Colonic mucosa (tissue), 4 donors: ENCODE data around the gene PRM2. TPM values are rescaled to one million over a fixed set of nuclear protein-coding genes. Genes with fewer than 3 reads are reported as not detected.
"Not testable (repeated sequence)": the region's sequence is repeated elsewhere in the genome, so short reads cannot be mapped to it uniquely, and the experiment has no call there.

ENCODE experiments used
- DNase-seq: peaks from one replicate; pipeline ENCODE4 v3.0.0-alpha.2; 2020
- H3K27ac ChIP-seq: fragments of 200-600 bp; one replicate; pipeline ENCODE4 v1.8.0; 2021
- H3K27me3 ChIP-seq: fragments of 200-600 bp; one replicate; pipeline ENCODE4 v1.8.0; 2021
- H3K36me3 ChIP-seq: fragments of 200-600 bp; one replicate; pipeline ENCODE4 v1.8.0; 2021
- H3K4me1 ChIP-seq: fragments of 200-600 bp; one replicate; pipeline ENCODE4 v1.8.0; 2021; ENCODE audit warnings: mild to moderate bottlenecking
- H3K4me3 ChIP-seq: fragments of 200-600 bp; one replicate; pipeline ENCODE4 v1.8.0; 2021
- H3K9ac ChIP-seq, 2 donors: one replicate each; pipeline ENCODE4 v1.7.0; 2013; ENCODE audit warnings: control low read depth in 2 of 2, low read depth in 2 of 2, low read length in 2 of 2
- H3K9me3 ChIP-seq: fragments of 200-600 bp; one replicate; pipeline ENCODE4 v1.8.0; 2021
- intact Hi-C: fragments of 100-400 bp; cut with DNase I; formaldehyde crosslinking; loops from one replicate; pipeline ENCODE4 v1.14.1; 2022
- total RNA-seq, 2 donors: library from RNA; stranded (reverse); fragmentation: NEBNext Ultra II Directional in 1 of 2; extraction: Animal tissue kit (Norgen Biotek cat#: 25700) in 1 of 2; gene quantifications; one replicate each; pipeline ENCODE4 v1.2.1, GENCODE V29; 2021
- TF ChIP-seq, protein P1 (sequence below): fragments of 200-600 bp; IDR thresholded peaks from one replicate; pipeline ENCODE4 v1.8.0; 2022; ENCODE audit warnings: antibody characterized with exemption, mild to moderate bottlenecking
- donor health status: healthy.
- donor health status: DM: no; HTN: no; CAD: no.
- donor health status: DM: no; HTN: no; CAD: no.

PRM2 gene
- total RNA-seq, 2 donors from 2014 or later, result not detected

DNA sequence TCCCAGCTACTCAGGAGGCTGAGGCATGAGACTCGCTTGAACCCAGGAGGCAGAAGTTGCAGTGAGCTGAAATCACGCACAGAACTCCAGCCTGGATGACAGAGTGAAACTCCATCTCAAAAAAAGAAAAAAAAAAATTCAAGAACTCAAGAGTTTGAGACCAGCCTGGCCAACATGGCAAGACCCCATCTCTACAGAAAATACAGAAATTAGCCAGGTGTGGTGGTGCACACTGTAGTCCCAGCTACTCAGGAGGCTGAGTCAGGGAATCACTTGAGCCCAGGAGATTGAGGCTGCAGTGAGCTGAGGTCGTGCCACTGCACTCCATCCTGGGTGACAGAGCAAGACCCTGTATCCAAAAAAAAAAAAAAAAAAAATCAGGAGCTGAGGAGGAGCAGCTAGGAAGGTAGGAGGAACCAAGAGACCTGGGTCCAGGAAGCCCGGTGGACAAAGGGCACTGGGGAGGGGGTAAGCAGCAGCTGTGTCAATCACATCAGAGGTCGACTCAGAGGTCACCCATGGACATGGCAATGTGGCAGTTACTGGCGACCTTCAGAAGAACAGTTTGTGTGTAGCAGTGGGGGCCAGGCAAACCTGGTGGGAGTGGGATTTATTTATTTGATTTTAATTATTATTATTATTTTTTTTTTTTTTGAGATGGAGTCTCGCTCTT is 15.9 kb upstream of the PRM2 start:
- no peak for DNase-seq
- Histone ChIP-seq H3K9ac (no peak overlapping the region), H3K27me3 (no peaks in the 10 kb centered on the region), H3K9me3 (no peaks in the 10 kb centered on the region), H3K36me3 (no peaks in the 10 kb centered on the region), H3K27ac (no peak overlapping the region), H3K4me1 (peaks cover 7% of the 10 kb centered on the region), H3K4me3 (no peak overlapping the region)
- intact Hi-C loops, result no loop called here
- TF ChIP-seq, protein P1, sequence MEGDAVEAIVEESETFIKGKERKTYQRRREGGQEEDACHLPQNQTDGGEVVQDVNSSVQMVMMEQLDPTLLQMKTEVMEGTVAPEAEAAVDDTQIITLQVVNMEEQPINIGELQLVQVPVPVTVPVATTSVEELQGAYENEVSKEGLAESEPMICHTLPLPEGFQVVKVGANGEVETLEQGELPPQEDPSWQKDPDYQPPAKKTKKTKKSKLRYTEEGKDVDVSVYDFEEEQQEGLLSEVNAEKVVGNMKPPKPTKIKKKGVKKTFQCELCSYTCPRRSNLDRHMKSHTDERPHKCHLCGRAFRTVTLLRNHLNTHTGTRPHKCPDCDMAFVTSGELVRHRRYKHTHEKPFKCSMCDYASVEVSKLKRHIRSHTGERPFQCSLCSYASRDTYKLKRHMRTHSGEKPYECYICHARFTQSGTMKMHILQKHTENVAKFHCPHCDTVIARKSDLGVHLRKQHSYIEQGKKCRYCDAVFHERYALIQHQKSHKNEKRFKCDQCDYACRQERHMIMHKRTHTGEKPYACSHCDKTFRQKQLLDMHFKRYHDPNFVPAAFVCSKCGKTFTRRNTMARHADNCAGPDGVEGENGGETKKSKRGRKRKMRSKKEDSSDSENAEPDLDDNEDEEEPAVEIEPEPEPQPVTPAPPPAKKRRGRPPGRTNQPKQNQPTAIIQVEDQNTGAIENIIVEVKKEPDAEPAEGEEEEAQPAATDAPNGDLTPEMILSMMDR, result no peak

DNA sequence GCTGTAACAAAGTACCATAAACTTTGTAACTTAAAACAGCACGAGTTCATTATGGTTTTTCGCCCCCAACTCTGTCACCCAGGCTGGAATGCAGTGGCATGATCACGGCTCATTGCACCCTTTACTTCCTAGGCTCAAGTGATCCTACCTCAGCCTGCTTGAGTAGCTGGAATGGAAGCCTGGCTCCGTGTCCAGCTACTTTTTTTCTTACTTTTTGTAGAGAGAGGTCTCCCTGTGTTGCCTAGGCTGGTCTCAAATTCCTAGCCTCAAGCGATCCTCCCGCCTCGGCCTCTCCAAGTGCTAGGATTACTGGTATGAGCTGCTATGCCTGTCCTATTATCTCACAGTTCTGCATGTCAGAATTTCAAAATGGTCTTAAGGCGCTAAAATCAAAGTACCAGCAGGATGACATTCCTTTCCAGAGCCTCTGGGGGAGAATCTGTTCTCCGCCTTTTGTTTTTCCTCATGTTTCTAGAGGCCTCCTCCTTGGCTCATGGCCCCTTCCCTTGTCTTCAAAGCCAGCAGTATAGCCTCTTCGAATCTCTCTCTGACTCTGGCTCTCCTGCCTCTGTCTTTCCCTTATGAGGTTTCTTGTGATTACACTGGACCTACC is 14.9 kb upstream of the PRM2 start:
- no peaks in the 10 kb centered on the region for H3K27me3 ChIP-seq
- no peak for DNase-seq
- no peak overlapping the region for H3K27ac ChIP-seq
- H3K4me1 ChIP-seq, result no peaks in the 10 kb centered on the region
- no peak overlapping the region for H3K4me3 ChIP-seq
- H3K9ac ChIP-seq, result no peak overlapping the region
- intact Hi-C loops, result no loop called here
- H3K9me3 ChIP-seq, result no peaks in the 10 kb centered on the region
- TF ChIP-seq, protein P1, result no peak
- no peaks in the 10 kb centered on the region for H3K36me3 ChIP-seq

DNA sequence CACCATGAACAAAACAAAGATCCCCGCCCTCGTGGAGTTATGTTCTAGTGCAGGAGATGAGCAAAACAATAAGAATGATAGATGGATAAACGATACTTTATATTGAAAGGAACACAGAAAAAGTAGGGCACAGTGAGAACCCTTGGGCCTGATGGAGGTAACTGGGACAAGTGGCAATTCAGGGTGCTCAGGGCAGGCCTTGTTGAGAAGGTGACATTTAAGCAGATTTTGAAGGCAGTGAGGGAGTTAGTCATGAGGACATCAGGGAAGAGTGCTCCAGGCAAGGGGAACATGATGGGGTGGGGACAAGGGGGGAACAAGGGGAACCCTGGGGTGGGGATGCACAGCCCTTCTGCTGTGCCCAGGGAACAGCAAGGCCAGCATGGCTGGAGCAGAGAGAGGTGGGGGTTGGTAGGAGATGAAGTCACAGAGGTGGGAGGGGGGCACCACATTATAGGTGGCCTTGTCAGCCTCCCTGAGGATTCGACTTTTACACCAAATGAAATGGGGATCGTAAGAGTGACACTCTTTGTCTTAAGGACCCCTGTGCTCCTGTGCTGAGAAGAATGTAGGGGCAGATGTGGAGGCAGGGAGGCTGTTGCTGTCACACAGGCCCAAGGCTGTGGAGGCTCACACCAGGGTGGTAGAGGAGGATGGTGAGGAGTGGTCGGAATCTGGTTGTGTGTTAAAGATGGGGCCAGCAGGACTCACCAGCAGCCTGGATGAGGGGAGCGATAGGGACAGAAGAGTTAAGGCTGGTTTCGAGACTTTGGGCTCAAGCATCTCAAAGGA is 14.0 kb upstream of the PRM2 start:
- TF ChIP-seq, protein P1, result no peak
- intact Hi-C loops, result no loop called here
- H3K36me3 ChIP-seq, result no peaks in the 10 kb centered on the region
- H3K27ac ChIP-seq, result no peak overlapping the region
- H3K27me3 ChIP-seq, result no peaks in the 10 kb centered on the region
- no peak overlapping the region for H3K9ac ChIP-seq
- H3K4me1 ChIP-seq, result no peaks in the 10 kb centered on the region
- H3K4me3 ChIP-seq, result no peak overlapping the region
- DNase-seq, result no peak
- H3K9me3 ChIP-seq, result no peaks in the 10 kb centered on the region

DNA sequence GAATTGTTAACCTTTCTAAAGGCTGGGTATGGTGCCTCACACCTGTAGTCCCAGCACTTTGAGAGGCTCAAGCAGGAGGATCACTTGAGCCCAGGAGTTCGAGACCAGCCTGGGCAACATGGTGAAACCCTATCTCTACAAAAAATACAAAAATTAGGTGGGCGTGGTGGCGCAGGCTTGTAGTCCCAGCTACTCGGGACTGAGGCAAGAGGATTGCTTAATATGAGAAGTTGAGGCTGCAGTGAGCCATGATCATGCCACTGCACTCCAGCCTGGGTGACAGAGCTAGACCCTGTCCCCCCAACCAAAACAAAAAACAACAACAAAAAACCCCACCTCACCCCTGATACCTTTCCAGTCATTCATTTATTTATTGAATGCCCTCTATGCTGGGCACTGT is 13.4 kb upstream of the PRM2 start:
- H3K9me3 ChIP-seq, H3K4me1 ChIP-seq, H3K36me3 ChIP-seq, H3K27me3 ChIP-seq, intact Hi-C loops, DNase-seq, H3K4me3 ChIP-seq, H3K9ac ChIP-seq, H3K27ac ChIP-seq: not testable (repeated sequence)

DNA sequence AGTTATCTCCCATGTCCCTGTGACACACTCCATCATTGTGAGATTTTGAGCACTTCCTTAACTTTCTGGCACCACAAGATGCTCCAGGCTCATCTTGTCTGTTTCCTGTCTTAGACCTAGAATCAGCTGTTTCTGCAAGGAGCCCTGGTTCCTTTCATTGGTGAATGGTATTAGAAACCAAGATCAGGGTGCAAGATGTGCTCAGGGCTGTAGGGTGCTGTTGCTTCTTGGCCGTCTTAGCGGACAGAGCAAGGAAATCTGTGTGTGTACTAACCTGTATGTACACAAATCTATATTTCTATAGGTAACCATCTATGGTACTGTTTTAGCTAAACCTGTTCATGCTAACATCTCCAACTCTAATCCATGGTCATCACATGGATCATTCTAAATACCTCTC is 12.9 kb upstream of the PRM2 start:
- H3K27me3 ChIP-seq, result no peaks in the 10 kb centered on the region
- TF ChIP-seq, protein P1, result no peak
- H3K36me3 ChIP-seq, result no peaks in the 10 kb centered on the region
- H3K27ac ChIP-seq, result no peak overlapping the region
- intact Hi-C loops, result no loop called here
- H3K9me3 ChIP-seq, result no peaks in the 10 kb centered on the region
- no peak overlapping the region for H3K4me3 ChIP-seq
- H3K9ac ChIP-seq, result no peak overlapping the region
- H3K4me1 ChIP-seq, result no peaks in the 10 kb centered on the region
- DNase-seq, result no peak
